Measurements from ENCODE around the gene HDAC10.

GRCh38 chr22:50262973-50263617 lies 12.0 kb upstream of the HDAC10 start:
- no peak for TF ChIP-seq CTCF (IDR thresholded peaks at IDR 0.05; ENCODE audit: poor library complexity)
- TF ChIP-seq EZH2 (IDR thresholded peaks at IDR 0.05; ENCODE audit: borderline replicate concordance) = no peak
